Activated naive CD4-positive, alpha-beta T cell treated with anti-CD3 and anti-CD28 coated beads, Interleukin-2, amount 50 U/mL, for 72 hours (primary cell): ENCODE measurements around the gene CNPY2. TPM values are rescaled to one million over a fixed set of nuclear protein-coding genes. Genes with fewer than 3 reads are reported as not detected.
"Not testable (repeated sequence)": the region's sequence is repeated elsewhere in the genome, so short reads cannot be mapped to it uniquely, and the experiment has no call there.

Source experiments
- ATAC-seq, 2 donors: fragments of 150-1000 bp; cut with Tn5 transposase; 2 replicates each; pipeline ENCODE4 v1.10.0; 2021; ENCODE audit warnings: mild to moderate bottlenecking in 2 of 2, moderate library complexity in 2 of 2
- DNase-seq, 2 donors: peaks; one replicate each; pipeline ENCODE4 v3.0.0; 2021 to 2022; ENCODE audit warnings: low spot score in 2 of 2
- H3K27ac Mint-ChIP-seq, 2 donors: one replicate each; pipeline ENCODE4 v1.8.0; 2022; ENCODE audit warnings: mild to moderate bottlenecking in 2 of 2, mixed read lengths in 2 of 2
- H3K36me3 Mint-ChIP-seq, 2 donors: one replicate each; pipeline ENCODE4 v1.8.0; 2022; ENCODE audit warnings: mixed read lengths in 2 of 2
- H3K9me3 Mint-ChIP-seq, 2 donors: one replicate each; pipeline ENCODE4 v1.8.0; 2022; ENCODE audit warnings: mixed read lengths in 2 of 2
- total RNA-seq, 2 donors: library from RNA; stranded (reverse); gene quantifications; one replicate each; pipeline ENCODE4 v1.2.3, GENCODE V29; 2022

Gene CNPY2
- total RNA-seq, 2 donors from 2014 or later = 58.2 to 112 TPM

- Mint-ChIP-seq H3K36me3 (peaks cover 0 to 4% of the 10 kb centered on the region in 2 donors), H3K27ac (no peak overlapping the region), H3K9me3 (no peaks in the 10 kb centered on the region)
- no peak for ATAC-seq
- DNase-seq = no peak
Measured at GRCh38 chr12:56308714-56309113, 7.1 kb downstream of the CNPY2 start.

DNA sequence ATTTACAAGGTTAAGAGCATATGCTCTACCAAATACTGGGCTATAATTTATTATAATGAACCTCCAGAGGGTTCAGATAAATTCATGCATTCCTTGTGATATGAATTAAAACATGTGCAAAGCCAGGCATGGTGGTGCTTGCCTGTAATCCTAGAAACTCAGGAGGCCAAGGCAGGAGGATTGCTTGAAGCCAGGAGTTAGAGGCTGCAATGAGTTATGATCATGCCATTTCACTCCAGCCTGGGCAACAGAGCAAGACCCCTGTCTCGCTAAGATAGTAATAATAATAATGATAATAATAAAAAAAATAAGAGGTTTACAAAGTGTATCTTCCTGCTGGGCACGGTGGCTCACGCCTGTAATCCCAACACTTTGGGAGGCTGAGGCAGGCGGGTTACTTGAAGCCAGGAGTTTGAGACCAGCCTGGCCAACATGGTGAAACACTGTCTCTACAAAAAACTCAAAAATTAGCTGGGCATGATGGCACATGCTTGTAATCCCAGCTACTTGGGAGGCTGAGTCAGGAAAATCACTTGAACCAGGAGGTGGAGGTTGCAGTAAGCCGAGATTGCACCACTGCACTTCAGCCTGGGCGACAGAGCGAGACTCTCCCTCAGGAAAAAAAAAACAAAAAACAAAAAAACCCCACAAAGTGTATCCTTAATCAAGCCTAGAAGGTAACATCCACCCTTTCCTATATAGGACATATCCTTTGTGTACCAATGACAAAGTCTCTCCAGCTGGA, 8.4 kb downstream of the CNPY2 start:
- H3K27ac Mint-ChIP-seq = no peak overlapping the region
- H3K9me3 Mint-ChIP-seq = no peaks in the 10 kb centered on the region
- peaks cover 0 to 4% of the 10 kb centered on the region in 2 donors for H3K36me3 Mint-ChIP-seq
- ATAC-seq = no peak
- DNase-seq = no peak

DNA sequence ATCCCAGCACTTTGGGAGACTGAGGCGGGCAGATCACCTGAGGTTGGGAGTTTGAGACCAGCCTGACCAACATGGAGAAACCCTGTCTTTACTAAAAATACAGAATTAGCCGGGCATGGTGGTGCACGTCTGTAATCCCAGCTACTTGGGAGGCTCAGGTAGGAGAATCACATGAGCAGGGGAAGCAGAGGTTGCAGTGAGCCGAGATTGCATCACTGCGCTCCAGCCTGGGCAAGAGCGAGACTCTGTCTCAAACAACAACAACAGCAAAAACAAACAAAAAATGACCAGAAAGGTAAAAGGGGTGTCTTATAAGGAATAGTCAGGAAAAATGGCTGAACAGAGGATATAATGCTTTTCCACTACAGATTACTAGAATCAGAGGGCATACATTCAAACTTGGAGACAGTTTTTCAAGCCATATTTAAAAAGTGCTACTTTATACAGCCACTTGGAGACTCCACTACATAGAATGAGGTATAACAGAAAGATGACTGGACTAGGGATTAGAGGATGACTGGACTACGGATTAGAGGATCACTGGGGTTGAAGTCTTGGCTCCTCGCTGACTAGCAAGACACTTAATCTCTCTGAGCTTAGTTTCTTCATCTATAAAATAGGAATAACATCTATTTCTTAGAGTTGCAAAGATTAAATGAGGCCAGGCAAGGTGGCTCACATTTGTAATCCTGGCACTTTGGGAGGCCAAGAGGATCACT, 10.8 kb downstream of the CNPY2 start:
- Mint-ChIP-seq H3K27ac (peak overlapping the region in 1 of 2 donors; percentile 42), H3K9me3 (no peaks in the 10 kb centered on the region), H3K36me3 (peaks cover 3 to 4% of the 10 kb centered on the region in 2 donors)
- DNase-seq = no peak
- ATAC-seq = no peak

GRCh38 chr12:56304276-56304675, 11.5 kb downstream of the CNPY2 start:
- Mint-ChIP-seq H3K36me3 (peaks cover 8 to 11% of the 10 kb centered on the region in 2 donors), H3K27ac (no peak overlapping the region), H3K9me3 (no peaks in the 10 kb centered on the region)
- ATAC-seq = no peak
- DNase-seq = no peak

DNA sequence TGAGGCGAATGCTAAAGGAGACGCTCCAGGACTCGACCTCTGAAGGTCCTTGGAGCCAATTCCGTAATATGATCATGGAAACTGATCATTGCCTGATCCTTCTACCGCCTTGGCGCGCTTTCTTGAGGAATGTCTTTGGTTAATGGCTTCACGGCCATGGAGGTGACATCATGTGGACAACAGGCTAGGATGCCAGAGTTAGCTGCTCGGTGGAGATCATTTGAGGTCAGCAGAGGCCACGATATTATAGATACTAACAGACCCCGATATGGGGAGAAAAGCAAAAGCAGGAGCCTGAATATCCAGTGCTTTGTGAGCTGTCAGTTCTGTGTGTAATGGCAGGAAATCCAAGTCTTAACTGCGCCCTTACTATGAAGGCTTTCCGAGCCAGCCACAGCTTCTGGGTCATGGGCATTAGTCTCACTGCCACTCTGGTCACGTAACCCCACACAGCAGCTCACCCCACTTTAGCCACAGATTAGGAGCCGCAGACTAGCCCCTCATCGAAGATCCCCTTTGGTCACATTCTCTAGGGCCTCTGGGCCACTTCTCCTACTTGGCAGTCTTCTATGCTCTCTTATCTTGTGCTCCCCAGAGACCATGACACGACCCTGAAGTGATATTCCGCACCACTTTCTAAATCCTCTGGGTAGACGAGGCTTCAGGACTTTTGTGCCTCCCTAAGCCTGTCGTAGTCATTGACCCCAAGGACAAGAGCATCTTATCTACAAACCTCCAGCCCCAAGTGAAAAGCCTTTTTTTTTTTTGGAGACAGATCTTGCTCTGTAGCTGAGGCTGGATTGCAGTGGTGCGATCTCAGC, 14.9 kb downstream of the CNPY2 start:
- Mint-ChIP-seq H3K9me3 (no peaks in the 10 kb centered on the region), H3K27ac (peak overlapping the region; percentile 92 to 95), H3K36me3 (peaks cover 25 to 37% of the 10 kb centered on the region in 2 donors)
- peak in 1 of 2 donors; percentile 2 for ATAC-seq
- no peak for DNase-seq

DNA sequence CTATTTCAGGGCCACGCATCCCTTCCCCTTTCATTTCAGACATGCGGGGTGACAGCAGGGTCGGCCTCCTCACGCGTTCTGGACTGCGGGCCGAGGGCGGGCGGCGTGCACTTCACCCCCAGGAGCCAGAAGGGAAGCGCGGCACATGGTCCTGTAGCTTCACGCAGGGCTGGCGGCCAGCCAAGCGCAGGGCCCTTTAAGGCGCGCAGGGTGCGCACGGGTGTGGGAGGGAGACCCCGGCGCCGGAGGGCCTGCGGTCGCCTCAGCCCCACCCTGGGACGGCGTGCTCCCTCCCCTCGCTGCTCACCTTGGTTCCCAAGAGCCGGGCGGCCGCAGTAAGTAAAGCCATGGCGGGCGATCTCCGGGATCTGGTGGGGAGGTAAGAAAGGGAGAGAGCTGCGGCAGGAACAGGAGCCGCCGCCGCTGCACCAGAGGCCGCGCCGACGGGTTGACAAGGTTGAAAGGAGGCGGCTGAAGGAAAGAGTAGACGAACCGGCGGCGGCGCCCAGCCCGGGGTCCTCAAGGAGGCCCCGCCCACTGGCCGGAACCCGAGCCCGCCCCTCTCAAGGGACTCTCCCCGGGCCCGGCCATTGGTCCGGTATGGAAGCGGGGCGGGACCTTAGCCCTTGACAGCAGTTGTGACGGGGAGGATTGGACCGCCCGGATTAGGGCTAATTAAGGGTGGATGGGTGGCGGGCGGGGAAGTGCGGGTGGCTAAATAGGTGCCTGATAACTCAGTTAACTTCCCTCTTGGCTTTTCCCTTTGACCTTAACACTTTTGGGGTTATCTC, 15.7 kb downstream of the CNPY2 start, which contains the start of gene CS:
Gene CS, minus strand, starts transcription at position 478 of the 791 bp plus-strand sequence. Its CDS starts 129 bp downstream, at position 349.
- DNase-seq (peak; percentile 95 to 98), ATAC-seq (peak; percentile 97 to 99)
- Mint-ChIP-seq H3K36me3 (peaks cover 25 to 37% of the 10 kb centered on the region in 2 donors), H3K9me3 (no peaks in the 10 kb centered on the region), H3K27ac (peak within 1 kb of the TSS; percentile 92 to 95)

- Mint-ChIP-seq H3K36me3 (peaks cover 25 to 37% of the 10 kb centered on the region in 2 donors), H3K27ac (peak overlapping the region; percentile 91 to 92), H3K9me3 (no peaks in the 10 kb centered on the region)
- ATAC-seq = peak in 1 of 2 donors; percentile 20
- peak in 1 of 2 donors; percentile 23 for DNase-seq
Measured at GRCh38 chr12:56299308-56299852, 16.4 kb downstream of the CNPY2 start.

DNA sequence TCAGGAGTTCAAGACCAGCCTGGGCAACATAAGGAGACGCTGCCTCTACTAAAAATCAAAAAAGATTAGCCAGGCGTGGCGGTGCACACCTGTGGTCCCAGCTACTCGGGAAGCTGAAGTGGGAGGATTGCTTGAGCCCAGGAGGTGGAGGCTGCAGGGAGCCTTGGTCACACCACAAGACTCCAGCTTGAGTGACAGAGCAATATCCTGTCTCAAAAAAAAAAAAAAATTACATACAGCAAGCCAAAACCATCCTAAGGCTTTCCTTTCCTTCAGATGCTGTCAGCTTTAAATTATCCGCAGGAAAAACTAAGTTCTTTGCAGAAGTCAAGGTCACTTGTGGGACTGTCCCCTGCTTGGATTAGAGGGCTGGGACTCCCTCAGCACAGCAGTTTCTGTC, 17.0 kb downstream of the CNPY2 start:
- ATAC-seq = no peak
- DNase-seq = no peak
- peaks cover 25 to 37% of the 10 kb centered on the region in 2 donors for H3K36me3 Mint-ChIP-seq
- H3K27ac Mint-ChIP-seq = peak overlapping the region; percentile 91 to 92
- H3K9me3 Mint-ChIP-seq = no peaks in the 10 kb centered on the region

DNA sequence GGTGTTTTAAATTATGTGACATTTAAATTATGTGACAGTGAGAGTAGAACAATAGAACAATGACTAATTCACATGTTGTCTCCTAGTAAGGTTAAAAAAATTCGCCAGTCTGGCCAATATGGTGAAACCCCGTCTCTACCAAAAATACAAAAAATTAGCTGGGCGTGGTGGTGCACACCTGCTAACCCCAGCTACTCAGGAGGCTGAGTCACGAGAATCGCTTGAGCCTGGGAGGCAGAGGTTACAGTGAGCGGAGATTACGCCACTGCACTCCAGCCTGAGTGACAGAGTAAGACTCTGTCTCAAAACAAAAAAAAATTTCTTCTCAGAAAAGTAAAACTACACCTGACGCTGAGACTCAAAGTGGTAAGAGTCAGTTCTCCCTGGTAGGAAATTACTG, 18.4 kb downstream of the CNPY2 start:
- H3K36me3 Mint-ChIP-seq = peaks cover 25 to 37% of the 10 kb centered on the region in 2 donors
- ATAC-seq = no peak
- H3K9me3 Mint-ChIP-seq = no peaks in the 10 kb centered on the region
- DNase-seq = no peak
- H3K27ac Mint-ChIP-seq = peak overlapping the region in 1 of 2 donors; percentile 92

GRCh38 chr12:56296295-56296694, 19.5 kb downstream of the CNPY2 start:
- DNase-seq (no peak), ATAC-seq (no peak)
- H3K9me3 Mint-ChIP-seq = no peaks in the 10 kb centered on the region
- peaks cover 27 to 41% of the 10 kb centered on the region in 2 donors for H3K36me3 Mint-ChIP-seq
- peak overlapping the region in 1 of 2 donors; percentile 68 for H3K27ac Mint-ChIP-seq

DNA sequence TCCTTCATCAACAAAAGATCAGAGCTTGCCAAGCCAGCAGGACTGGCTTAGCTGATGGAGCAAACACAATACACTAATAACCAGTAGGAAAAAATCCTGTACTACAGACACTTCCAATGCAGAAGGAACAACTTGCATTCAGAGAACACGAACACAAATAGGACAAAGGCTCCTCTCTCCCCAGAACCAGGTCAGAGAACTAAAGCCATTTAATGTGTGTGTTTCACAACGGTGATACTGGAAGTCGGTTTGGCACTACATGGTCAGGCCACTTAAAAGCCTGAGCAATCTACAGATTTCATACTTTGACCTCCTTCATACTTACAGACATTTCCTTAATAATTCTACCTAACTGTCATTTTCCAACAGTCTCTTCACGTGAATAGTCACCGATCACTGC, 22.0 kb downstream of the CNPY2 start:
- DNase-seq (no peak), ATAC-seq (no peak)
- Mint-ChIP-seq H3K36me3 (peaks cover 21 to 34% of the 10 kb centered on the region in 2 donors), H3K27ac (no peak overlapping the region), H3K9me3 (no peaks in the 10 kb centered on the region)

DNA sequence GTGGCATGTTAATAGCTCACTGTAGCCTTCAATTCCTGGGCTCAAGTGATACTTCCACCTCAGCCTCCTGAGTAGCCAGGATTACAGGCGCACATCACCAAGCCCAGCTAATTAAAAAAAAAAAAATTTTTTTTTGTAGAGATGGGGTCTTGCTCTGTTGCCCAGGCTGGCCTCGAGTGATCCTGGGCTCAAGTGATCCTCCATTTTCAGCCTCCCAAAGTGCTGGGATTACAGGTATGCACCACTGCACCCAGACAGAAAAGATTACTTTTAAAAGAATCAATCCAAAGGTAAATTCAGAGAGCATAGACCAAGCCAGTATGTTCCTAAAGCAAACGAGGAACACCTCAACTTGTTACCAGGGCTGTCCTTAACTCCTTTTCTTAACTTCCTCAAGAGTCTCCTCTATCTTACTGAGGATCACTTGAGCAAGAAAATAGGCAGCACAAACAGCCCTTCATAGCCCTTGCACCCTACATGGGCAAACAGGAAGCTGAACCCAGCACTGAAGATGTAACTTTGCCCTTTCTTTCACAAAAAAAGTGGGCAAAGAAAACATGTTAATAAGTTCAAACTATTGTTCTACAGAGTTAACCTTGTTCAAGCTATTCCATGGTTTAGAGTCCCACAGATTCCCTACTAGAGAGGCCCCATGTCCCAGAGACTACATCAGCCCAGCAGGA, 26.9 kb downstream of the CNPY2 start:
- ATAC-seq = no peak
- no peak overlapping the region for H3K27ac Mint-ChIP-seq
- no peak for DNase-seq
- peaks cover 10 to 22% of the 10 kb centered on the region in 2 donors for H3K36me3 Mint-ChIP-seq
- H3K9me3 Mint-ChIP-seq = no peaks in the 10 kb centered on the region

DNA sequence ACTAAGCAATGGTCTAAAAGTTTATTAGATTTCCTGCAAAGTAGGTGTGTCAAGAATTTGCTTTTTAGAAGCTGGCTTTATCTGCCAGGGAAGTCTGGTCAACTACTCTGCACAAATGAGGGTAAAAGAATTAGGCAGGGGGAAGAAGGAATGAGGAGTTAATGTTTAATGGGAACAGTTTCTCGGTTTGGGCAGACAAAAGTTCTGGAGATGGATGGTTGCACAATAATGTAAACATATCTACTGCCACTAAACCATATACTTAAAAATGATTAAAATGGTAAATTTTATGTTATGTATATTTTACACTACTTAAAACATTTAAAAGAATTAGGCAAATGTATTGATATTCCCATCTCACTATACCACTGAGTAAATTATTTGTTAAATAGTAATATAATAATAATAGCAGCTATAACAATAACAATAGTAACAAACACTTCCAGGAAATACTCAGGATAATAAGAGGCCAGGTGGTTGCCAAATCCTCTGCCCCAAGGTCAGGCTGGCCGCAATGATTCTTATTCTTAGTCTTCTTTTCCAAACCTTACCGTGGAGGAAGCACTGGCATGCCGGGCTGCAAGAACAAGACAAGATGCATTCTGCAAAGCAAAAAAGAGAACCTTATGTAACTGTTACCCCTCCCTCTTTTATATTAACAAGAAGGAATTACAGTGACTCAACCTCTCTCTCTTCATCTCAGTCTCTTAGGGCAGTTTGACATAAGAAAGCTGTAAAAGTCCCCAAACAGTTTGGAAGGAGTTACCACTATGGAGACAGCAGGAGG, 29.6 kb downstream of the CNPY2 start:
- ATAC-seq = no peak
- peaks cover 8 to 24% of the 10 kb centered on the region in 2 donors for H3K36me3 Mint-ChIP-seq
- no peak overlapping the region for H3K27ac Mint-ChIP-seq
- H3K9me3 Mint-ChIP-seq = no peaks in the 10 kb centered on the region
- DNase-seq = no peak

DNA sequence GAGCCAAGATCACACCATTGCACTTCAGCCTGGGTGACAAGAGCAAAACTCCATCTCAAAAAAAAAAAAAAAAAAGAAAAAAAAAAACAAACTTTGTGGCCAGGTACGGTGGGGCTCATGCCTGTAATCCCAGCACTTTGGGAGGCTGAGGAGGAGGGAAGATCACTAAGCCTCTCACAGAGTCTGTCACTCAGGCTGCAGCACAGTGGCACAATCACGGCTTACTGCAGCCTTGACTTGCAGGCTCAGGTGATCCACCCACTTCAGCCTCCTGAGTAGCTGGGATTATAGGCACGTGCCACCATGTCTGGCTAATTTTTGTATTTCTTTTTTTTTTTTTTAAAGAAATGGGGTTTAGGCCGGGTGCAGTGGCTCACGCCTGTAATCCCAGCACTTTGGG, 31.5 kb downstream of the CNPY2 start:
- not testable (repeated sequence) for H3K27ac Mint-ChIP-seq, ATAC-seq, DNase-seq, H3K9me3 Mint-ChIP-seq
- peaks cover 9 to 22% of the 10 kb centered on the region in 2 donors for H3K36me3 Mint-ChIP-seq

- peaks cover 9 to 27% of the 10 kb centered on the region in 2 donors for H3K36me3 Mint-ChIP-seq
- ATAC-seq (no peak), DNase-seq (no peak)
- H3K27ac Mint-ChIP-seq = peak overlapping the region; percentile 25 to 84
- no peaks in the 10 kb centered on the region for H3K9me3 Mint-ChIP-seq
Measured at GRCh38 chr12:56282579-56282978, 33.2 kb downstream of the CNPY2 start.
